OCI-LY3 (cell line): ENCODE data around the gene AK1.

Experiments used
- H2AFZ ChIP-seq: fragments of 200-600, 300-600 bp; shearing (Covaris generic); 2 replicates; pipeline ENCODE4 v1.6.0; 2014; ENCODE audit warnings: antibody characterized with exemption, low read depth, low read length
- H3K27ac ChIP-seq: fragments of 200-600, 300-600 bp; sonication (generic); 2 replicates; pipeline ENCODE4 v1.5.1; 2014; ENCODE audit warnings: mild to moderate bottlenecking, low read length, moderate library complexity, mixed read lengths
- H3K27me3 ChIP-seq: fragments of 200-600, 300-600 bp; sonication (generic); 2 replicates; pipeline ENCODE4 v1.6.1; 2014; ENCODE audit warnings: low read depth, low read length, mixed read lengths
- H3K36me3 ChIP-seq: fragments of 200-600, 300-600 bp; sonication (generic); replicated peaks from 2 replicates; pipeline ENCODE3; 2014; ENCODE audit warnings: low read depth, low read length, mixed read lengths
- H3K4me1 ChIP-seq: fragments of 300-600, 200-600 bp; sonication (generic); 2 replicates; pipeline ENCODE4 v1.6.1; 2014; ENCODE audit warnings: low read length, mixed read lengths
- H3K4me2 ChIP-seq: fragments of 200-600, 300-600 bp; sonication (generic); 2 replicates; pipeline ENCODE4 v1.6.1; 2014; ENCODE audit warnings: low read length, mixed read lengths
- H3K4me3 ChIP-seq: fragments of 300-600, 200-600 bp; sonication (generic); 2 replicates; pipeline ENCODE4 v1.5.1; 2014; ENCODE audit warnings: antibody characterized with exemption, mild to moderate bottlenecking, low read length, moderate library complexity
- H3K79me2 ChIP-seq: fragments of 300-600, 200-600 bp; shearing (Covaris generic); 2 replicates; pipeline ENCODE4 v1.6.1; 2014; ENCODE audit warnings: mild to moderate bottlenecking, low read length, mixed read lengths
- H3K9ac ChIP-seq: fragments of 300-600, 200-600 bp; shearing (Covaris generic); 2 replicates; pipeline ENCODE4 v1.6.0; 2014; ENCODE audit warnings: mild to moderate bottlenecking, low read length, moderate library complexity
- H3K9me3 ChIP-seq: fragments of 200-600, 300-600 bp; shearing (Covaris generic); 2 replicates; pipeline ENCODE4 v1.6.1; 2014; ENCODE audit warnings: low read length, mixed read lengths; ENCODE audit not compliant: insufficient read depth
- H4K20me1 ChIP-seq: fragments of 200-600, 300-600 bp; sonication (generic); 2 replicates; pipeline ENCODE4 v1.6.1; 2016; ENCODE audit warnings: low read length, mixed read lengths; ENCODE audit not compliant: insufficient read depth
- EZH2phosphoT487 ChIP-seq: fragments of 200-600 bp; shearing (Covaris generic); IDR thresholded peaks from 2 replicates; pipeline ENCODE4 v1.6.1; 2018; ENCODE audit warnings: antibody characterized with exemption, mixed run types, low read depth
- TF ChIP-seq, protein P1 (sequence below): fragments of 200-600, 300-600 bp; sonication (generic); IDR thresholded peaks from 2 replicates; pipeline ENCODE4 v1.5.1; 2014; ENCODE audit warnings: antibody characterized with exemption, low read length, low read depth

AK1 gene

DNA sequence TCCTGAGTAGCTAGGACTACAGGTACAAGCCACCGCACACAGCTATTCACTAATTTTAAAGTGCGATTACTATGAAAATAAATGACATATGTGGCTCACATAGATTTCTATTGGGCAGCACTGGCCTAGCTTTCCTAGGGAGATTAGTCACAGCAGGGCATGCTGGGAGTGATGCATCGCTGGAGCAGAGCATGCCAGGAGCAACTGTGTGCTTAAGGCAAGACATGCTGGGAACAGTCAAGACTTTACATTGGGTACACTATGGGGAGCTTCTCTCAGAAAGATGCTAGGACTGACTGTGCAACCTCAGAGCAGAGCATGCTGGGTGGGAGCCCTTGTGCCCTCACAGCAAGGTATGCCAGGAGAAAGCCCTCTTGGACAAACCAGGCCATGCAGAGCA, 12.6 kb upstream of the AK1 start:
- Histone ChIP-seq H3K36me3 (peaks cover 64% of the 10 kb centered on the region), H3K4me1 (no peaks in the 10 kb centered on the region), H2AFZ (no peak overlapping the region)

DNA sequence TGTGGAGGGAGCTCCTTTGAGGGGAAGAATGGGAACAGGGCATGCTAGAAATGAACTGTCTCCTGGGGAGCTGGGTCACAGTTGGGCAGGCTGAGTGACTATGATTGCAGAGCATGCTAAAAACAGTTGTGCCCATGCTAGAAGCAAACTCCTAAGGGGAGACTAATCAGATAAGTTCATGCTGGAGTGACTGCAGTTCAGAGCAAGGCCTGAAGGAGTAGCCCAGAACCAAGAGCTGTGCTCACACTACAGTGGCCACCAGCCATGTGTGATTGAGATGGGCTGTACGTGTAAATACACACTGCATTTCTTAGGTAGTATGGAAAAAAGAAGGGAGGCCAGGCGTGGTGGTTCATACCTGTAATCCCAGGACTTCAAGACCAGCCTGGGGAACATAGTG, 10.3 kb upstream of the AK1 start:
- H3K27ac ChIP-seq = no peak overlapping the region
- peaks cover 41% of the 10 kb centered on the region for H3K36me3 ChIP-seq
- no peaks in the 10 kb centered on the region for H4K20me1 ChIP-seq
- H3K9ac ChIP-seq = no peak overlapping the region
- TF ChIP-seq, protein P1, sequence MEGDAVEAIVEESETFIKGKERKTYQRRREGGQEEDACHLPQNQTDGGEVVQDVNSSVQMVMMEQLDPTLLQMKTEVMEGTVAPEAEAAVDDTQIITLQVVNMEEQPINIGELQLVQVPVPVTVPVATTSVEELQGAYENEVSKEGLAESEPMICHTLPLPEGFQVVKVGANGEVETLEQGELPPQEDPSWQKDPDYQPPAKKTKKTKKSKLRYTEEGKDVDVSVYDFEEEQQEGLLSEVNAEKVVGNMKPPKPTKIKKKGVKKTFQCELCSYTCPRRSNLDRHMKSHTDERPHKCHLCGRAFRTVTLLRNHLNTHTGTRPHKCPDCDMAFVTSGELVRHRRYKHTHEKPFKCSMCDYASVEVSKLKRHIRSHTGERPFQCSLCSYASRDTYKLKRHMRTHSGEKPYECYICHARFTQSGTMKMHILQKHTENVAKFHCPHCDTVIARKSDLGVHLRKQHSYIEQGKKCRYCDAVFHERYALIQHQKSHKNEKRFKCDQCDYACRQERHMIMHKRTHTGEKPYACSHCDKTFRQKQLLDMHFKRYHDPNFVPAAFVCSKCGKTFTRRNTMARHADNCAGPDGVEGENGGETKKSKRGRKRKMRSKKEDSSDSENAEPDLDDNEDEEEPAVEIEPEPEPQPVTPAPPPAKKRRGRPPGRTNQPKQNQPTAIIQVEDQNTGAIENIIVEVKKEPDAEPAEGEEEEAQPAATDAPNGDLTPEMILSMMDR = no peak
- no peak for TF ChIP-seq EZH2phosphoT487
- H3K4me2 ChIP-seq = no peak overlapping the region
- H3K27me3 ChIP-seq = no peaks in the 10 kb centered on the region
- peaks cover 8% of the 10 kb centered on the region for H3K9me3 ChIP-seq
- no peaks in the 10 kb centered on the region for H3K4me1 ChIP-seq
- no peak overlapping the region for H2AFZ ChIP-seq
- no peaks in the 10 kb centered on the region for H3K79me2 ChIP-seq
- H3K4me3 ChIP-seq = no peak overlapping the region

More for the DNA sequence above, 12.6 kb upstream of the AK1 start:
- TF ChIP-seq, protein P1 = no peak
- no peak for TF ChIP-seq EZH2phosphoT487
- Histone ChIP-seq H3K79me2 (no peaks in the 10 kb centered on the region), H3K9ac (no peak overlapping the region), H3K9me3 (peaks cover 23% of the 10 kb centered on the region), H3K4me2 (no peak overlapping the region), H4K20me1 (no peaks in the 10 kb centered on the region), H3K4me3 (no peak overlapping the region), H3K27ac (no peak overlapping the region), H3K27me3 (no peaks in the 10 kb centered on the region)

GRCh38 chr9:127886401-127886972, 9.0 kb upstream of the AK1 start:
- no peak overlapping the region for H3K4me3 ChIP-seq
- H3K27ac ChIP-seq = no peak overlapping the region
- no peaks in the 10 kb centered on the region for H4K20me1 ChIP-seq
- no peak overlapping the region for H2AFZ ChIP-seq
- no peaks in the 10 kb centered on the region for H3K9me3 ChIP-seq
- H3K36me3 ChIP-seq = peaks cover 33% of the 10 kb centered on the region
- no peak overlapping the region for H3K4me2 ChIP-seq
- no peaks in the 10 kb centered on the region for H3K79me2 ChIP-seq
- no peak overlapping the region for H3K9ac ChIP-seq
- H3K4me1 ChIP-seq = no peaks in the 10 kb centered on the region
- TF ChIP-seq, protein P1 = no peak
- no peak for TF ChIP-seq EZH2phosphoT487
- H3K27me3 ChIP-seq = no peaks in the 10 kb centered on the region

- H3K79me2 ChIP-seq = no peaks in the 10 kb centered on the region
- TF ChIP-seq EZH2phosphoT487 = no peak
- TF ChIP-seq, protein P1 = no peak
- H3K9me3 ChIP-seq = no peaks in the 10 kb centered on the region
- no peak overlapping the region for H3K4me3 ChIP-seq
- no peak overlapping the region for H3K9ac ChIP-seq
- H3K4me1 ChIP-seq = peaks cover 3% of the 10 kb centered on the region; the same call in 1 of the 2 replicates
- H3K27ac ChIP-seq = no peak overlapping the region
- no peak overlapping the region for H2AFZ ChIP-seq
- no peaks in the 10 kb centered on the region for H4K20me1 ChIP-seq
- H3K4me2 ChIP-seq = no peak overlapping the region
- peaks cover 26% of the 10 kb centered on the region for H3K36me3 ChIP-seq
- H3K27me3 ChIP-seq = no peaks in the 10 kb centered on the region
Measured at GRCh38 chr9:127885508-127886281, 8.2 kb upstream of the AK1 start.
